ACC112 (cell line): ENCODE measurements around the gene TRIM8.
"Not testable (repeated sequence)": the region's sequence is repeated elsewhere in the genome, so short reads cannot be mapped to it uniquely, and the experiment has no call there.

Source experiments
- H2AFZ ChIP-seq: fragments of 200-600 bp; sonication (generic); one replicate; pipeline ENCODE4 v1.6.0; 2017; ENCODE audit warnings: antibody characterized with exemption, low read length; ENCODE audit not compliant: unreplicated experiment
- H3K27ac ChIP-seq: fragments of 200-600 bp; sonication (generic); 2 replicates; pipeline ENCODE4 v1.5.1; 2014; ENCODE audit warnings: low read depth, mild to moderate bottlenecking, antibody characterized with exemption, low read length, moderate library complexity
- H3K27me3 ChIP-seq: fragments of 200-600 bp; sonication (generic); 2 replicates; pipeline ENCODE4 v1.6.1; 2014; ENCODE audit warnings: mild to moderate bottlenecking, antibody characterized with exemption, low read length, moderate library complexity, mixed read lengths; ENCODE audit not compliant: insufficient read depth
- H3K36me3 ChIP-seq: fragments of 200-600 bp; sonication (generic); 2 replicates; pipeline ENCODE4 v1.6.1; 2016; ENCODE audit warnings: mild to moderate bottlenecking, antibody characterized with exemption, low read length, moderate library complexity, mixed read lengths; ENCODE audit not compliant: insufficient read depth
- H3K4me1 ChIP-seq: fragments of 200-600 bp; sonication (generic); one replicate; pipeline ENCODE4 v1.6.1; 2016; ENCODE audit warnings: low read length, mixed read lengths; ENCODE audit not compliant: insufficient read depth, unreplicated experiment, control insufficient read depth
- H3K4me3 ChIP-seq: fragments of 200-600 bp; sonication (generic); 2 replicates; pipeline ENCODE4 v1.5.1; 2014; ENCODE audit warnings: mild to moderate bottlenecking, low read depth, low read length
- H3K79me2 ChIP-seq: fragments of 200-600 bp; sonication (generic); one replicate; pipeline ENCODE4 v1.6.0; 2016; ENCODE audit warnings: low read length; ENCODE audit not compliant: control insufficient read depth, unreplicated experiment, insufficient read depth

TRIM8 gene

DNA sequence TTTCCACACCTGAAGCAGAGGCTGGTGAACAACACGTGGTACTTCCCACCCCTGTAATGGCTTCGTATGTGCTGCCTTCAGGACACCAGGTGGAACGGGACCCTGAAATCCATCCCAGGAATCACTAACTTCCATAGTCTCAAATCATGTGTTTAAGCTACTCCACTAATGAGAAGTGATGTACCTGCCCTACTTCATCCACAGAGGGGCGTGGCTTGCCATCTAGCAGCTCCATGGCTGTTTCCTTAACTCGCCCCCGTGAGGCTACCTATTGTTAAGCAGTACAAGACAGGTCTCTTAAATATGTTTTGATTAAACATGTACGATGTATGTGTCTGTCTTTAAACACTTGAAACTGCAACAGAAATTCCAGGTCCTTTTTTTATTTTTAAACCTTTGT lies 38.1 kb downstream of the TRIM8 start:
- no peak overlapping the region for H3K4me3 ChIP-seq
- no peaks in the 10 kb centered on the region for H3K36me3 ChIP-seq
- H3K27me3 ChIP-seq, result no peaks in the 10 kb centered on the region
- H2AFZ ChIP-seq, result no peak overlapping the region
- no peaks in the 10 kb centered on the region for H3K79me2 ChIP-seq
- H3K27ac ChIP-seq, result no peak overlapping the region
- H3K4me1 ChIP-seq, result no peaks in the 10 kb centered on the region

DNA sequence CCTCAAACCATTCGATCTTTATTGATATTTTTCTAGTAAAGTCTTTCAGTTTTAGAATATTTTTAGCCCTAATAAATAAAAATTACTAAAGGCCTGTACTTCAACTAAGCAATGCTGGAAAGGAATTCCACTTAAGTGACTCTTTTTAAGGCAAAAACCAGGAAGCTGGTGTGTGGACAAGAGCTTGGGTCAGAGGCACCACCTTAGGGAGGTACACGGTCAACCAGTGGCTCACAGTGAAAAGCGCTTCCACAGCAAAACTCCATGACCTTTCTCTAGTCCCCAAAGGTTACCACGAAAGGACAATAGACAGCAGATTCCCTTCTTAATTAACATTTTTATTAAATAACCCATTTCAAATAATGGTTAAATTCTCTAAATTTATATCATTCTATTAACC lies 38.7 kb downstream of the TRIM8 start:
- Histone ChIP-seq H3K4me3 (no peak overlapping the region), H3K27me3 (no peaks in the 10 kb centered on the region), H3K79me2 (no peaks in the 10 kb centered on the region), H3K4me1 (no peaks in the 10 kb centered on the region), H3K27ac (no peak overlapping the region), H3K36me3 (no peaks in the 10 kb centered on the region), H2AFZ (no peak overlapping the region)

DNA sequence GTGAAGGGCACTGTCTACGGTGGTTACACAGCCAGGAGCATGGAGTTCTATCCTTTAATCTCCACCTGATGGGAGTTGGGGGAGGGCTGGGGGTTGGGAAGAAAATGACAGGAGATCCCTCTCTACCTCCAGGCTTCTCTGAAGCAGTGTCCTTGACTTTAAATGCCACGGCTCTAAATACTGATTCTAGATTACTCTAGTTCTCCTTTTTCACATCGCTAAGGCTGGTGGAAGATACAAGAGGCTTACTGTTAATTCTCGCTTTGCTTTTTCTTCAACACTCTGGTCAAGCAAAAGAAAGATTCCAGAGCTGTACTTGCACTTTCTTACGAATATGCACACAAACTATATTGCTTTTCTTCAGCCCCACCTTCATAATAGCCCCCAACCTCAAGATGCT lies 39.5 kb downstream of the TRIM8 start:
- Histone ChIP-seq H3K27ac (no peak overlapping the region), H3K4me1 (no peaks in the 10 kb centered on the region), H3K36me3 (no peaks in the 10 kb centered on the region), H3K79me2 (no peaks in the 10 kb centered on the region), H2AFZ (no peak overlapping the region), H3K4me3 (no peak overlapping the region), H3K27me3 (no peaks in the 10 kb centered on the region)

DNA sequence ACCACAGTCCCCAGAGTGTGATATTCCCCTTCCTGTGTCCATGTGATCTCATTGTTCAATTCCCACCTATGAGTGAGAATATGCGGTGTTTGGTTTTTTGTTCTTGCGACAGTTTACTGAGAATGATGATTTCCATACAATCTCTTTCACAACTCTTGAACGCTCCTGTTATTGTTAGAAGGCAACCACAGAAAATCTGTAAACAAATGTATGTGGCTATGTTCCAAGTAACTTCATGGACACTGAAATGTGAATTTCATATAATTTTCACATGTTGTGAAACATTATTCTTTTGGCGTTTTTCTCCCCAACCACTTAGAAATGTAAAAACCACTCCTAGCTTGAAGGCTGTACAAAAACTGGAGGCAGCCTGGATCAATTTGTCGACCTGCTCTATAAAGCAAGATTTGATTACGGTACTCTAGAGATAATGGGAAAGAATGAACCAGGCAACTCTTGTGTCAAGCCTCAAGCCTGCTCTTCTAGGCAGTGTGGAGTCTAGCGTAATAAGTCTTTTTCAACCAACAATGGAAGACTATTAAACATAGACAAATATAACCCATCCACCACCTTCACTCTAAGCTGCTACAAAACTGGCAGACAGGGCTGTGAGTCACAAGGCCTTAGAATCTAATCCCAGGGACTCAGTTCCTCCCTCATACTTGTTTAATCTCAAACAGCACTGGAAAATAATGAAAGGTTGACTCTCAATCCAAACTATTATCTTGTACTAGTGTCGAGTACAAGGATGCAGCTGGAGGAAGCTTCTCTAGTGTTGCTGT lies 47.2 kb downstream of the TRIM8 start:
- Histone ChIP-seq H2AFZ (no peak overlapping the region), H3K4me3 (no peak overlapping the region), H3K27me3 (no peaks in the 10 kb centered on the region), H3K79me2 (no peaks in the 10 kb centered on the region), H3K27ac (no peak overlapping the region), H3K4me1 (no peaks in the 10 kb centered on the region), H3K36me3 (peaks cover 4% of the 10 kb centered on the region; the same call in 1 of the 2 replicates)

DNA sequence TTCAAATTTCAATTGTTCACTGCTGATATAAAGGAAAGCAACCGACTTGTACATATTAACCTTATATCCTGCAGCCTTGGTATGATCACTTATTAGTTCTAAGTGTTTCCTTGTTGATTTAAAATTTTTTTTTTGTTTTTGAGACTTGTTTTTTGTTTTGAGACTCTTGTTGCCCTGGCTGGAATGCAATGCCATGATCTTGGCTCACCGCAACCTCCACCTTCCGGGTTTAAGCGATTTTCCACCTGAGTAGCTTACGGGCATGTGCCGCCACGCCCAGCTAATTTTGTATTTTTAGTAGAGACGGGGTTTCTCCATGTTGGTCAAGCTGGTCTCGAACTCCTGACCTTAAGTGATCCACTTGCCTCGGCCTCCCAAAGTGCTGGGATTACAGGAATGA lies 51.1 kb downstream of the TRIM8 start:
- H3K4me1 ChIP-seq, H3K27me3 ChIP-seq, H2AFZ ChIP-seq, H3K4me3 ChIP-seq, H3K27ac ChIP-seq, H3K79me2 ChIP-seq: not testable (repeated sequence)
- peaks cover 19% of the 10 kb centered on the region for H3K36me3 ChIP-seq

DNA sequence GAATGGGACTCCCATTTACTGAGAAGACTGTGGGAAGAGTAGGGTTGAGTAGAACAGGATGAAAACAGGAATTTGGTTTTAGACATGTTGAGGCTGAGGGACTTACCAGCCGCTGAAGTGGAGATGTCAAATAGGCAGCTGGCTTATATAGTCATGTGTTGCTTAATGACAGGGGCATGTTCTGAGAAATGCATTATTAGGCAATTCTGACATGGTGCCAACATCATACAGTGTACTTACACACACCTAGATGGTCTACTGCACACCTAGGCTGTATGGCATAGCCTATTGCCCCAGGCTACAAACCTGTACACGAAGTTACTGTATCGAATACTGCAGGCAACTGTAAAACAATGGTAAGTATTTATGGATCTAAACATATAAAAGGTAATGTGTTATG lies 52.5 kb downstream of the TRIM8 start:
- H3K36me3 ChIP-seq, result peaks cover 19% of the 10 kb centered on the region
- H3K4me3 ChIP-seq, result no peak overlapping the region
- H2AFZ ChIP-seq, result no peak overlapping the region

DNA sequence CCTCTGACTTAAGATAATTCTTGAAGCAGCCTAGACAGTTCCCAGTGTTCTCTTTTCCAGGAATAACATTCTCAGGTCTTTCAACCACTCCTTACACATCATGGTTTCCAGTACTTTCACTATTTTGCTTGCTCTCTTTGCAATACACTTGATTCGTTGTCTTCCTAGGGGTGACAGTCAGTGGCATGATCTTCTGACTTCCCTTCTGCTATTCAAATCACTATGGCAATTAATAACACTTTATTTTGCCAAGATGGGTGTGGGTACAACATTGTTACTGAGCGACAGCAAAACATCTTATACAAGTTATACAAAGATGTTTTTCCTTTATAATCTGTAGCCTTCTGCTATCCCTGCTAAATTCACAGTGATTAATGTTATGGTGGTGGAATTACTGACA lies 54.6 kb downstream of the TRIM8 start:
- no peak overlapping the region for H2AFZ ChIP-seq
- no peaks in the 10 kb centered on the region for H3K4me1 ChIP-seq
- H3K79me2 ChIP-seq, result no peaks in the 10 kb centered on the region
- no peak overlapping the region for H3K4me3 ChIP-seq
- H3K27ac ChIP-seq, result no peak overlapping the region
- no peaks in the 10 kb centered on the region for H3K27me3 ChIP-seq
- peaks cover 19% of the 10 kb centered on the region for H3K36me3 ChIP-seq

More for the DNA sequence above, 52.5 kb downstream of the TRIM8 start:
- H3K4me1 ChIP-seq, result no peaks in the 10 kb centered on the region
- no peaks in the 10 kb centered on the region for H3K79me2 ChIP-seq
- no peak overlapping the region for H3K27ac ChIP-seq
- no peaks in the 10 kb centered on the region for H3K27me3 ChIP-seq

DNA sequence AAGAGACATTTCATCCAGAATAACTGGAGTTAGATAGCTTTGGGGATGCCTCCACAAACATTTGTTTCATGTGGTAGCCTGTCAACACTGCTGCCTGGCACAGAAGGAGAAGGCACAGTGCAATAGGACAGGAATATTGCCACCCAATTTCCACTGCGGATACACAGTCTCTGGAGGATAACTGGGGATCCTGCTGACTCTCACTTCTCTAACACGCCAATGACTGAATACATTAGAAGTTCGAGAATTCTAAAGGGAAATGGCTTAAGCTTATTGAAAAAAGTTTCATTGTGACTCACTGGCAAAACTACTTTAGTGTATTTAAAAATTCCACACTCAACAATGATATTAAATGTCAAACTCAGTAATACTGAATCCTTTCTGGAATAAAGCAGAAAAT lies 57.0 kb downstream of the TRIM8 start:
- H3K79me2 ChIP-seq, result peaks cover 3% of the 10 kb centered on the region
- no peaks in the 10 kb centered on the region for H3K27me3 ChIP-seq
- peaks cover 15% of the 10 kb centered on the region for H3K36me3 ChIP-seq
- H3K27ac ChIP-seq, result no peak overlapping the region
- no peak overlapping the region for H2AFZ ChIP-seq
- H3K4me3 ChIP-seq, result no peak overlapping the region
- peaks cover 8% of the 10 kb centered on the region for H3K4me1 ChIP-seq

DNA sequence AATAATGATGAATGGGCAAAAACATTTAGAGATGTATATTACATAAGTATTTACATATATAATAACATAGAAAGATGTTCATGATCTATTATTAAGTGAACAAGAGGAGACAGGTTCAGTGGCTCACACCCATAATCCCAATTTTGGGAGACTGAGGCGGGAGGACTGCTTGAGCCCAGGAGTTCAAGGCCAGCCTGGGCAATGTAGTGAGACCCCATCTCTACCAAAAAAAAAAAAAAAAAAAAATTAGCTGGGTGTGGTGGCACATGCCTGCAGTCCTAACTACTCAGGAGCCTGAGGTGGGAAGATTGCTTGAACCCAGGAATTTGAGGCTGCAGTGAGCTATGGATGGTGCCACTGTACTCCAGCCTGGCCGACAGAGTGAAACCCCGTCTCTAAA lies 57.5 kb downstream of the TRIM8 start:
- no peak overlapping the region for H2AFZ ChIP-seq
- H3K79me2 ChIP-seq, result peaks cover 3% of the 10 kb centered on the region
- H3K4me1 ChIP-seq, result peaks cover 8% of the 10 kb centered on the region
- H3K27ac ChIP-seq, result no peak overlapping the region
- H3K27me3 ChIP-seq, result no peaks in the 10 kb centered on the region
- no peak overlapping the region for H3K4me3 ChIP-seq
- H3K36me3 ChIP-seq, result peaks cover 12% of the 10 kb centered on the region

DNA sequence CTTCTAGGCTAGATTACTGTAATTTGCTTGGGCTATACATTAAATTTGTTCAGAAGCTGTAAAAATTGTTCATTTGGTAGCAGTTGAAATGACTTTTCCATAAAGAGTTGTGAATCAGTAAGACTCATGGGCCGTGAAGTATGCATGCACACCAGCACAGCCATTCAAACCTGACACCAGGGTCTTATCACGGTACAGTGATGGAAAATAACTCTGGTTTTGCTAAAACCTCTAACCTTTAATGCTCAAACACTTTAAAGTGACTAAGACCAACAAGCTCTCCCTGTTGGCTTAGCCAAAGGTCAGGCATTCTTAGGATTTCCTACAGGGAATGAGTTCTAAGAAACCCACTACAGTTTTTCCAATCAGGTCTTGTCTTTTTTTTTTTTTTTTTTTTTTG lies 58.5 kb downstream of the TRIM8 start:
- H3K27ac ChIP-seq, result no peak overlapping the region
- H3K36me3 ChIP-seq, result peaks cover 8% of the 10 kb centered on the region; the same call in 1 of the 2 replicates
- peaks cover 3% of the 10 kb centered on the region for H3K79me2 ChIP-seq
- peaks cover 12% of the 10 kb centered on the region for H3K4me1 ChIP-seq
- H3K27me3 ChIP-seq, result no peaks in the 10 kb centered on the region
- H2AFZ ChIP-seq, result no peak overlapping the region
- no peak overlapping the region for H3K4me3 ChIP-seq

DNA sequence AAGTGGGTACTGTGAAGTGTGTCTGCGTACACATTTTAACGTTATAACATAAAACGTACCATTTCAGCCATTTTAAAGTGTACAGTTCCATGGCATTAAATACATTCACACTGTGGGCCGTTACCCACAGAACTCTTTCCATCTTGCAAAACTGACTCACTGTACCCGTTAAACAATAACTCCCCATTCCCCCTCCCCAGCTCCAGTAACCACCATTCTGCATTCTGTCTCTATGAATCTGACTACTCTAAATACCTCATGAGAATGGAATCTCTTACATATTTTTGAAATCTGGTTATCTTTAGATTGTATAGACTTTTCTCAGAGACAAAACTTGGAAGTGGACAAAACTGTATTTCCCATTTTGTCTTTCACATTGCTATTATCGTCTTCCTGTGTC lies 60.6 kb downstream of the TRIM8 start:
- H3K27ac ChIP-seq, result no peak overlapping the region
- H3K4me1 ChIP-seq, result peaks cover 12% of the 10 kb centered on the region
- no peak overlapping the region for H2AFZ ChIP-seq
- H3K36me3 ChIP-seq, result no peaks in the 10 kb centered on the region
- no peaks in the 10 kb centered on the region for H3K27me3 ChIP-seq
- H3K79me2 ChIP-seq, result peaks cover 3% of the 10 kb centered on the region
- no peak overlapping the region for H3K4me3 ChIP-seq
